GM12891 (cell line): ENCODE results near the gene WDR76.

Source experiments
- POLR2A ChIP-seq: IDR thresholded peaks from 2 replicates; pipeline ENCODE4 v1.6.1; 2011; ENCODE audit warnings: low read depth, low read length, control low read depth
- POLR2AphosphoS5 ChIP-seq: IDR thresholded peaks from 2 replicates; pipeline ENCODE4 v1.6.1; 2011; ENCODE audit warnings: low read depth, low read length, control low read depth
- POU2F2 ChIP-seq: IDR thresholded peaks from 2 replicates; pipeline ENCODE4 v1.6.1; 2011; ENCODE audit warnings: low read depth, mild to moderate bottlenecking, control low read depth, low read length, moderate library complexity
- SPI1 ChIP-seq: IDR thresholded peaks from 2 replicates; pipeline ENCODE4 v1.6.1; 2011; ENCODE audit warnings: low read depth, low read length, control low read depth

DNA sequence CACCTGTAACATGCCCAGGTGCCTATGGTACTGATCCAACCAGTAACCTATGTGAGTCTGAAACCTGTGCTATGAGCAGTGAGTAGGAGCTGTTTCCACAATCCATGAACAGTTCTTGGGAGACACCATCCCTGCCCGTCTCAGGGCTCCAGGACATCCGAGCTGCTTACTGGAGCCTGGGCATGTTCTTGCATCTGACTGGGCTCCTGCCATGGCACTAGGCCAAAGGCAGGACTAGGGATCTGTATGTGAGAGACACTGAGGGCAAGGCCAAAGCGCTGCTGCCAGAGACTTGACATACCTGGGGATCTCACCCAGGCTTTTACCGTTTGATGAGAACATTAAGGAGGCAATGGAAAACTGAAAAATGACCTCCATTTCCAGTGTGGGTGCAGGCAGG lies 59.8 kb downstream of the WDR76 start:
- TF ChIP-seq POLR2A, result no peak
- no peak for TF ChIP-seq SPI1
- TF ChIP-seq POU2F2, result no peak
- no peak for TF ChIP-seq POLR2AphosphoS5
